ENCODE results near the gene RNF113B.

RNF113B gene

DNA sequence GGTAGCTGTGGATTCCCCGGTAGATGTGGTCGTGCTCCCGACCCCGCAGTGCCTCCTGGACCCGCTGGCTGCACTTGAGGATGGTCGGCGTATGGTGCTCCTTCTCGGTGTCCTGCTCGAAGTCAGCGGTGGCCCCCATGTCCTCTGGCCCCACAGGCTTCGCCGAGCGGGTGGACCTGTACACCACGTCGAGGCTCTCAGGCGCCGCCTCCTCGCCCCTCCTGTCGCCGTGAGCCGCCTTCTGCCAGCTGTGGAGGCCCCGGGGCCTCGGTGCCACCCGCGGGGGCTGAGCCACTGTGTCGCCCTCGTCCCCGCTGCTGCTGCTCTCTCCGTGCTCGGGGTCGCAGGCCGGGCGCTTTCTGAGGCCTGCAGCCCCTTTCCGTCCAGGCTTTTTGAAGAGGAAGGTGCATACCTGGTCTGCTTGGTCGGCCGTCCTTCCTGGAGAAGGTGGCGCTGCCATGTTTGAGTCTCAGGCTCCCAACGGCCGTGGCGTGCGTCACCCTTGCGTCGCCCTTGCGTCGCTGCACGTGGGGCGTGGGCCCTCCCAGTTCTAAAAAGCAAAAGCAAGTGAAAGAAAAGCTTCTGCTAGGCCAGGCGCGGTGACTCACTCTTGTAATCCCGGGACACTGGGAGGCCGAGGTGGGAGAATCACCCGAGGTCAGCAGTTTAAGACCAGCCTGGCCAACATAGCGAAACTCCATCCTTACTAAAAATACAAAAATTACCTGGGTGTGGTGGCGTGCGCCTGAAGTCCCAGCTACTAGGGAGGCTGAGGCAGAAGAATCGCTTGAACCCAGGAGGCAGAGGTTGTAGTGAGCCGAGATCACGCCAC, at the start of gene RNF113B:
RNF113B (minus strand) TSS at position 493 of the 832 bp plus-strand sequence; CDS start at position 460, 33 bp downstream.
- Histone ChIP-seq H2AFZ (ENCODE audit: low read length, unreplicated experiment) (no peak within 1 kb of the TSS), H3K4me3 (ENCODE audit: low read depth, low read length) (no peak within 1 kb of the TSS), H3K27ac (ENCODE audit: low read depth, low read length) (no peak within 1 kb of the TSS), H3K4me1 (ENCODE audit: control insufficient read depth, insufficient read depth, low read length, unreplicated experiment) (peaks cover 31% of the 10 kb centered on the region), H3K79me2 (ENCODE audit: control insufficient read depth, insufficient read depth, low read length, unreplicated experiment) (peaks cover 16% of the 10 kb centered on the region), H3K36me3 (ENCODE audit: insufficient read depth, low read length) (no peaks in the 10 kb centered on the region), H3K27me3 (ENCODE audit: insufficient read depth, low read length) (no peaks in the 10 kb centered on the region)

- Histone ChIP-seq H3K4me1 (ENCODE audit: control insufficient read depth, insufficient read depth, low read length, unreplicated experiment) (no peaks in the 10 kb centered on the region), H3K79me2 (ENCODE audit: control insufficient read depth, insufficient read depth, low read length, unreplicated experiment) (peaks cover 2% of the 10 kb centered on the region), H3K27ac (ENCODE audit: low read depth, low read length) (no peak overlapping the region), H3K36me3 (ENCODE audit: insufficient read depth, low read length) (no peaks in the 10 kb centered on the region; the same call in 1 of the 2 replicates), H3K4me3 (ENCODE audit: low read depth, low read length) (no peak overlapping the region), H2AFZ (ENCODE audit: low read length, unreplicated experiment) (no peak overlapping the region), H3K27me3 (ENCODE audit: insufficient read depth, low read length) (no peaks in the 10 kb centered on the region)
Observed at GRCh38 chr13:98226496-98226895, 49.4 kb upstream of the RNF113B start.

- Histone ChIP-seq H3K4me3 (ENCODE audit: low read depth, low read length) (no peak overlapping the region), H2AFZ (ENCODE audit: low read length, unreplicated experiment) (no peak overlapping the region), H3K27ac (ENCODE audit: low read depth, low read length) (no peak overlapping the region), H3K79me2 (ENCODE audit: control insufficient read depth, insufficient read depth, low read length, unreplicated experiment) (peaks cover 2% of the 10 kb centered on the region), H3K4me1 (ENCODE audit: control insufficient read depth, insufficient read depth, low read length, unreplicated experiment) (no peaks in the 10 kb centered on the region), H3K27me3 (ENCODE audit: insufficient read depth, low read length) (no peaks in the 10 kb centered on the region), H3K36me3 (ENCODE audit: insufficient read depth, low read length) (no peaks in the 10 kb centered on the region; the same call in 1 of the 2 replicates)
Observed at GRCh38 chr13:98225036-98225940, 48.2 kb upstream of the RNF113B start.

DNA sequence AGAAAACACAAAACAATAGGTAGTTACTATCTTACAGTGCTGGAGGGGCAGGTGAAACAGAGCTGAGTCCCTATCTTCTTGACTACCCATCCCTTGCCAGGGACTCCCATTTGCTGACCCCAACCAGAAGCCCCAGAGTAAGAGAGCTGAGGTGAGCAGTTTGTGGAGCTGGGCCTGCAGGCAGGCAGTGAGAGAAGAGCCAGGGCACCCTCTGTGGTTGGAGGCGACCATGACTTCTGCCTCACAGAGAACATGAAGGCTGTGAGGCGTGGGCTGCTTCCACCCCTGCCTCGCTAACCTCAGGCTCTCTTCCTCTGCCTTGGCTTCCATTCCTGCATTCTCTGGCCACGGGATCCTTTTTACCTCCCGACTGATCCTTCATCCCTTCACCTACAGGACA, 47.5 kb upstream of the RNF113B start:
- Histone ChIP-seq H3K79me2 (ENCODE audit: control insufficient read depth, insufficient read depth, low read length, unreplicated experiment) (peaks cover 2% of the 10 kb centered on the region), H2AFZ (ENCODE audit: low read length, unreplicated experiment) (no peak overlapping the region), H3K27ac (ENCODE audit: low read depth, low read length) (no peak overlapping the region), H3K27me3 (ENCODE audit: insufficient read depth, low read length) (no peaks in the 10 kb centered on the region), H3K4me3 (ENCODE audit: low read depth, low read length) (no peak overlapping the region), H3K36me3 (ENCODE audit: insufficient read depth, low read length) (no peaks in the 10 kb centered on the region; the same call in 1 of the 2 replicates), H3K4me1 (ENCODE audit: control insufficient read depth, insufficient read depth, low read length, unreplicated experiment) (no peaks in the 10 kb centered on the region)

DNA sequence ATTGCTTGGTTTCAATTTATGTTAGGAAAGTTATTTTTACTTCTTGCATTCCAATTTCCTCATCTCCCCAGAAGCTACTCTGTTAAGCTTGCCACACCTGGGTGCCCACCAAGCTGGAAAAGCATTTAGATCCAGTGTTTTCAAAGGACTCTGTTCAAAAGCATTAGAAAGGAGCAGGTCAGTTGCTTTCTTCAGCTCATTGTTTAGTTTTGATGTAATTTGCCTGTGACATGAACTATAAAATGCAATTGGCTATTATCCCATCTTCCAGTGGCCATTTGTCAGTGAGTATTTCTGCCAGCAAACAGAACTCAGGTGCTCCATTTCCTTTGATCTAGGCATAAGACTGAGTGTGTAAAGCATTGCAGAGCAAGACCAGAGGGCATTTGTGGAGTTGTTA, 46.7 kb upstream of the RNF113B start:
- no peak overlapping the region for H2AFZ ChIP-seq (ENCODE audit: low read length, unreplicated experiment)
- H3K36me3 ChIP-seq (ENCODE audit: insufficient read depth, low read length) = no peaks in the 10 kb centered on the region; the same call in 1 of the 2 replicates
- H3K79me2 ChIP-seq (ENCODE audit: control insufficient read depth, insufficient read depth, low read length, unreplicated experiment) = peaks cover 2% of the 10 kb centered on the region
- H3K27ac ChIP-seq (ENCODE audit: low read depth, low read length) = no peak overlapping the region
- no peak overlapping the region for H3K4me3 ChIP-seq (ENCODE audit: low read depth, low read length)
- H3K4me1 ChIP-seq (ENCODE audit: control insufficient read depth, insufficient read depth, low read length, unreplicated experiment) = no peaks in the 10 kb centered on the region
- H3K27me3 ChIP-seq (ENCODE audit: insufficient read depth, low read length) = no peaks in the 10 kb centered on the region

DNA sequence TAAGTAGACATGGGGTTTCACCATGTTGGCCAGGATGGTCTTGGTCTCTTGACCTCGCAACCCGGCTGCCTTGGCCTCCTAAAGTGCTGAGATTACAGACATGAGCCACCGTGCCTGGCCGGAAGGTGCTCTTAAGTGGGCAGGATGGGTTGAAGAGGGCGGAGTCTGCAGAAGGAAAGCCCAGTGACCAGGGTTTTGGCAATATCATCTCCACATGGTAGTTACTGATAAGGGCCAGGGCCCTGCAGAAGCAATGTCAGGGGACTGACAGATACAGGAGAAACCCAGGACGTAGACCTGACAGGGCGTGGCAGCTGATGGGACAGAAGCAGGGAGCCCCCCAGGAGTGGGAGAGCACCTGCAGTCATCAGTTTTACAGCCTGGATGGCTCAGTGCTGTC, 45.7 kb upstream of the RNF113B start:
- Histone ChIP-seq H3K4me1 (ENCODE audit: control insufficient read depth, insufficient read depth, low read length, unreplicated experiment) (no peaks in the 10 kb centered on the region), H2AFZ (ENCODE audit: low read length, unreplicated experiment) (no peak overlapping the region), H3K79me2 (ENCODE audit: control insufficient read depth, insufficient read depth, low read length, unreplicated experiment) (peaks cover 2% of the 10 kb centered on the region), H3K27ac (ENCODE audit: low read depth, low read length) (no peak overlapping the region), H3K4me3 (ENCODE audit: low read depth, low read length) (no peak overlapping the region), H3K36me3 (ENCODE audit: insufficient read depth, low read length) (no peaks in the 10 kb centered on the region; the same call in 1 of the 2 replicates), H3K27me3 (ENCODE audit: insufficient read depth, low read length) (no peaks in the 10 kb centered on the region)

GRCh38 chr13:98222081-98222554, 45.0 kb upstream of the RNF113B start:
- H3K27ac ChIP-seq (ENCODE audit: low read depth, low read length) = no peak overlapping the region
- H3K36me3 ChIP-seq (ENCODE audit: insufficient read depth, low read length) = no peaks in the 10 kb centered on the region; the same call in 1 of the 2 replicates
- no peak overlapping the region for H3K4me3 ChIP-seq (ENCODE audit: low read depth, low read length)
- H3K79me2 ChIP-seq (ENCODE audit: control insufficient read depth, insufficient read depth, low read length, unreplicated experiment) = peaks cover 2% of the 10 kb centered on the region
- H2AFZ ChIP-seq (ENCODE audit: low read length, unreplicated experiment) = no peak overlapping the region
- H3K27me3 ChIP-seq (ENCODE audit: insufficient read depth, low read length) = no peaks in the 10 kb centered on the region
- H3K4me1 ChIP-seq (ENCODE audit: control insufficient read depth, insufficient read depth, low read length, unreplicated experiment) = no peaks in the 10 kb centered on the region

DNA sequence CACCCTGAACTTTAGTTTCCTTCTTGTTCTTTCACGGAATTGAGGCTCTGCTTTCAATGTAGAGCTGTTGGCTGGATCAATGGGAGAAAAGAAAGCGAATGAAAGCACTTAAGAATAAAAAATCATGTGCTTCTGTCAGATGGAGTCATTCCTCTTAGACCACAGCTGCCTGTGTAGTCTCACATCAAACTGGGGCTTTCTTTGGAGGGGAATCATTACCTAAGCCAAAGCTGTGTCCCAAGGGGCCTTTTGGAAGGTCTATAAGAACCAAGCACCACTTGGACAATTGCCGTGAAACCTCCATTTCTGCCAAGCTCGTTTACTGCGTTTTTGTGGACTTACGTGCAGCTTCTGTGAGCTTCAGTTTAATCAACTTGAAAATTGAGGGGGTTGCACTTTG, 44.2 kb upstream of the RNF113B start:
- Histone ChIP-seq H3K4me1 (ENCODE audit: control insufficient read depth, insufficient read depth, low read length, unreplicated experiment) (peaks cover 6% of the 10 kb centered on the region), H3K27me3 (ENCODE audit: insufficient read depth, low read length) (no peaks in the 10 kb centered on the region), H3K27ac (ENCODE audit: low read depth, low read length) (no peak overlapping the region), H3K36me3 (ENCODE audit: insufficient read depth, low read length) (no peaks in the 10 kb centered on the region; the same call in 1 of the 2 replicates), H2AFZ (ENCODE audit: low read length, unreplicated experiment) (no peak overlapping the region), H3K4me3 (ENCODE audit: low read depth, low read length) (no peak overlapping the region), H3K79me2 (ENCODE audit: control insufficient read depth, insufficient read depth, low read length, unreplicated experiment) (peaks cover 2% of the 10 kb centered on the region)

GRCh38 chr13:98220271-98220791, 43.3 kb upstream of the RNF113B start:
- H3K4me1 ChIP-seq (ENCODE audit: control insufficient read depth, insufficient read depth, low read length, unreplicated experiment) = peaks cover 11% of the 10 kb centered on the region
- no peaks in the 10 kb centered on the region for H3K27me3 ChIP-seq (ENCODE audit: insufficient read depth, low read length)
- H3K4me3 ChIP-seq (ENCODE audit: low read depth, low read length) = no peak overlapping the region
- H3K36me3 ChIP-seq (ENCODE audit: insufficient read depth, low read length) = no peaks in the 10 kb centered on the region; the same call in 1 of the 2 replicates
- H3K27ac ChIP-seq (ENCODE audit: low read depth, low read length) = no peak overlapping the region
- H2AFZ ChIP-seq (ENCODE audit: low read length, unreplicated experiment) = no peak overlapping the region
- H3K79me2 ChIP-seq (ENCODE audit: control insufficient read depth, insufficient read depth, low read length, unreplicated experiment) = peaks cover 2% of the 10 kb centered on the region

- Histone ChIP-seq H2AFZ (ENCODE audit: low read length, unreplicated experiment) (no peak overlapping the region), H3K27ac (ENCODE audit: low read depth, low read length) (no peak overlapping the region), H3K4me3 (ENCODE audit: low read depth, low read length) (no peak overlapping the region), H3K27me3 (ENCODE audit: insufficient read depth, low read length) (no peaks in the 10 kb centered on the region), H3K36me3 (ENCODE audit: insufficient read depth, low read length) (no peaks in the 10 kb centered on the region), H3K79me2 (ENCODE audit: control insufficient read depth, insufficient read depth, low read length, unreplicated experiment) (no peaks in the 10 kb centered on the region), H3K4me1 (ENCODE audit: control insufficient read depth, insufficient read depth, low read length, unreplicated experiment) (peaks cover 14% of the 10 kb centered on the region)
Observed at GRCh38 chr13:98219685-98220084, 42.6 kb upstream of the RNF113B start.

All from ACC112 (cell line).